Neural cell (in vitro differentiated cells): ENCODE data around the gene DUSP2. TPM values are rescaled to one million over a fixed set of nuclear protein-coding genes. Genes with fewer than 3 reads are reported as not detected.

Source experiments
- H2AFZ ChIP-seq: fragments of 200-600, 300-800 bp; sonication (generic), shearing (Covaris generic); 2 replicates; pipeline ENCODE4 v1.6.0; 2014; ENCODE audit warnings: low read depth, mild to moderate bottlenecking, antibody characterized with exemption, low read length, moderate library complexity
- H3F3A ChIP-seq: fragments of 200-600 bp; shearing (Covaris generic); 2 replicates; pipeline ENCODE4 v1.6.1; 2016; ENCODE audit warnings: mild to moderate bottlenecking, moderate library complexity, mixed read lengths, antibody characterized with exemption, low read length; ENCODE audit not compliant: insufficient read depth, poor library complexity, severe bottlenecking
- H3K27ac ChIP-seq: fragments of 200-600, 300-800 bp; sonication (generic), shearing (Covaris generic); 2 replicates; pipeline ENCODE4 v1.5.1; 2014; ENCODE audit warnings: mild to moderate bottlenecking, low read length, moderate library complexity
- H3K27me3 ChIP-seq: fragments of 300-800, 200-600 bp; sonication (generic), shearing (Covaris generic); 2 replicates; pipeline ENCODE4 v1.6.0; 2014; ENCODE audit warnings: mild to moderate bottlenecking, low read depth, low read length, moderate library complexity; ENCODE audit not compliant: insufficient read depth
- H3K36me3 ChIP-seq: fragments of 300-800, 200-600 bp; sonication (generic), shearing (Covaris generic); 2 replicates; pipeline ENCODE4 v1.5.1; 2014; ENCODE audit warnings: mild to moderate bottlenecking, antibody characterized with exemption, low read length, moderate library complexity; ENCODE audit not compliant: insufficient read depth
- H3K4me2 ChIP-seq: fragments of 300-800, 200-600 bp; sonication (generic), shearing (Covaris generic); 2 replicates; pipeline ENCODE4 v1.6.0; 2014; ENCODE audit warnings: mild to moderate bottlenecking, low read length
- H3K4me3 ChIP-seq: fragments of 300-800, 200-600 bp; sonication (generic), shearing (Covaris generic); 2 replicates; pipeline ENCODE4 v1.5.1; 2014; ENCODE audit warnings: mild to moderate bottlenecking, low read length, moderate library complexity
- H3K79me2 ChIP-seq: fragments of 200-600 bp; shearing (Covaris generic); replicated peaks from 2 replicates; pipeline ENCODE4 v1.6.0; 2014; ENCODE audit warnings: mild to moderate bottlenecking, low read length, moderate library complexity; ENCODE audit not compliant: insufficient read depth
- H3K9ac ChIP-seq: fragments of 300-800, 200-600 bp; sonication (generic), shearing (Covaris generic); 2 replicates; pipeline ENCODE4 v1.6.1; 2016; ENCODE audit warnings: mild to moderate bottlenecking, low read length, mixed read lengths
- H3K9me2 ChIP-seq: fragments of 200-600 bp; shearing (Covaris generic); 2 replicates; pipeline ENCODE4 v1.6.1; 2016; ENCODE audit warnings: mild to moderate bottlenecking, low read length, mixed read lengths; ENCODE audit not compliant: insufficient read depth
- H3K9me3 ChIP-seq: fragments of 200-600, 300-800 bp; sonication (generic), shearing (Covaris generic); 2 replicates; pipeline ENCODE4 v1.6.1; 2016; ENCODE audit warnings: mild to moderate bottlenecking, mixed run types, low read length, moderate library complexity, mixed read lengths
- H4K20me1 ChIP-seq: fragments of 200-600 bp; shearing (Covaris generic); 2 replicates; pipeline ENCODE4 v1.6.1; 2016; ENCODE audit warnings: mild to moderate bottlenecking, mixed run types; ENCODE audit not compliant: insufficient read depth
- CTCF ChIP-seq: fragments of 450-650 bp; IDR thresholded peaks from 2 replicates; pipeline ENCODE4 v1.5.1; 2014; ENCODE audit warnings: antibody characterized with exemption, mild to moderate bottlenecking, moderate library complexity; ENCODE audit not compliant: poor library complexity, severe bottlenecking
- EP300 ChIP-seq: fragments of 450-650 bp; conservative IDR thresholded peaks from 2 replicates; pipeline ENCODE4 v1.6.1; 2014; ENCODE audit warnings: antibody characterized with exemption, mild to moderate bottlenecking, moderate library complexity; ENCODE audit not compliant: poor library complexity, severe bottlenecking
- EZH2 ChIP-seq: fragments of 200-600, 300-800 bp; shearing (Covaris generic), sonication (generic); IDR thresholded peaks from 2 replicates; pipeline ENCODE4 v1.6.1; 2014; ENCODE audit warnings: antibody characterized with exemption, low read length, borderline replicate concordance, mild to moderate bottlenecking; ENCODE audit not compliant: insufficient read depth, poor library complexity, severe bottlenecking
- MXI1 ChIP-seq: fragments of 450-650 bp; conservative IDR thresholded peaks from 2 replicates; pipeline ENCODE4 v1.6.1; 2014; ENCODE audit warnings: antibody characterized with exemption, mild to moderate bottlenecking; ENCODE audit not compliant: poor library complexity, severe bottlenecking
- POLR2AphosphoS5 ChIP-seq: IDR thresholded peaks from 2 replicates; pipeline ENCODE4 v1.6.1; 2012
- RAD21 ChIP-seq: fragments of 450-650 bp; conservative IDR thresholded peaks from 2 replicates; pipeline ENCODE4 v1.6.1; 2014; ENCODE audit warnings: antibody characterized with exemption, mild to moderate bottlenecking, moderate library complexity
- REST ChIP-seq: IDR thresholded peaks from 2 replicates; pipeline ENCODE4 v1.6.1; 2012; ENCODE audit warnings: borderline replicate concordance
- SMC3 ChIP-seq: fragments of 450-650 bp; conservative IDR thresholded peaks from 2 replicates; pipeline ENCODE4 v1.6.1; 2014; ENCODE audit warnings: antibody characterized with exemption, mild to moderate bottlenecking, moderate library complexity; ENCODE audit not compliant: poor library complexity
- TAF1 ChIP-seq: IDR thresholded peaks from 2 replicates; pipeline ENCODE4 v1.6.1; 2012; ENCODE audit warnings: low read depth
- polyA plus RNA-seq: library from polyadenylated mRNA; depleted of rRNA; stranded (reverse); fragments of >200 nt; gene quantifications from 2 replicates; pipeline ENCODE4 v1.2.3, GENCODE V29; 2014

The DUSP2 gene
- polyA plus RNA-seq, 1 donor from 2014 or later = 2.1 TPM

DNA sequence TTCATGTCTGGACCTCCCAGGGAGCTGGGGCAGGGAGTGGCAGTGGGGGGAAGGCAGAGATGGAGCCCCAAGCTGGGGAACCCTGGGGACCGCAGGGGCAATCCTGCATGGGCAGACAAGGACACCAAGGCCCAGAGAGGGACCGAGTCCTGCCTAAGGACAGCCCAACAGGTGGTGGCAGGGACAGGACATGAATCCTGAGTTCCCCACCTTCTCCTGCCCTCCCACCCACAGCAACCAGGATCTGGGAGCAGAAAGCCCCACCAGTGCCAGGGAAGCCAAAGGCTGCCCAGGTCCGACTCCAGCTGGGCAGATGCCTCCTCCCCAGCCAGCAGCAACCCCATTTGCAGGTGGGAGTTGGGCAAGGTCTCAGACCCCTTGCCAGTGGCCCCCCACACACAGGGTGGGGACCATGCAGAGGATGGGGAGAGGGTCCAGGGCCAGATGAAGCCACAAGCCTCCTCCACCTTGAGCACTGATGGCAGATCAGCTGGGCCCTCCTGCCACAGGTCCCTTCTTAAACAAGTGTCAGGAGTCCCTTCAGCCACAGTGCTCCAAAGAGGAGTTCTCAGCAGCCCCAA is 35.2 kb downstream of the DUSP2 start:
- H3K4me2 ChIP-seq = no peak overlapping the region
- no peaks in the 10 kb centered on the region for H3K36me3 ChIP-seq
- H3K4me3 ChIP-seq = no peak overlapping the region
- H3F3A ChIP-seq = no peaks in the 10 kb centered on the region
- TF ChIP-seq MXI1 (no peak), REST (no peak), RAD21 (no peak), SMC3 (no peak), EZH2 (no peak), EP300 (no peak), TAF1 (no peak), CTCF (no peak), POLR2AphosphoS5 (no peak)
- no peak overlapping the region for H2AFZ ChIP-seq
- no peak overlapping the region for H3K27ac ChIP-seq
- no peaks in the 10 kb centered on the region for H3K79me2 ChIP-seq
- H4K20me1 ChIP-seq = no peaks in the 10 kb centered on the region
- H3K9me2 ChIP-seq = no peaks in the 10 kb centered on the region
- peaks cover under 1% of the 10 kb centered on the region for H3K9me3 ChIP-seq
- no peak overlapping the region for H3K9ac ChIP-seq
- no peaks in the 10 kb centered on the region for H3K27me3 ChIP-seq

DNA sequence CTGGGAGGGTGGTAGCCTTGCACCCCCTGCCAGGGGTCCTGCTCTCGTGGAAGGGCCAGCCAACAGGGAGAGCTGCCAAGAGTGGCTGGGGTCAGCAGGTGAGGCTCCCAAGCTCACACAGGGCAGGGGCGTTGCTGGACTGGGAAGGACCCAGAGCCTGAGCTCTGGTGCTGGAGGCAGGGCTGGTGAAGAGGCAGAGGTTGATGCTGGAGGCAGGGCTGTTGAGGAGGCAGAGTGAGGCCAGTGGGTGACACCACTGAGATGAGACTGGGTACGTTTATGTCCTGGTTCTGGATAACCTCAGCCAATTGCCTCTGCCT is 35.9 kb downstream of the DUSP2 start:
- H3K27ac ChIP-seq = no peak overlapping the region
- no peaks in the 10 kb centered on the region for H3K9me3 ChIP-seq
- H3K9me2 ChIP-seq = no peaks in the 10 kb centered on the region

More for the DNA sequence above, 35.9 kb downstream of the DUSP2 start:
- H3K4me2 ChIP-seq = no peak overlapping the region
- H3K4me3 ChIP-seq = no peak overlapping the region
- H4K20me1 ChIP-seq = no peaks in the 10 kb centered on the region
- no peaks in the 10 kb centered on the region for H3K79me2 ChIP-seq
- no peak overlapping the region for H3K9ac ChIP-seq
- no peaks in the 10 kb centered on the region for H3K36me3 ChIP-seq
- H3F3A ChIP-seq = no peaks in the 10 kb centered on the region
- TF ChIP-seq RAD21 (no peak), EP300 (no peak), POLR2AphosphoS5 (no peak), EZH2 (no peak), CTCF (no peak), SMC3 (no peak), REST (no peak), MXI1 (no peak), TAF1 (no peak)
- no peaks in the 10 kb centered on the region for H3K27me3 ChIP-seq
- no peak overlapping the region for H2AFZ ChIP-seq
